NCI-H510A (cell line): ENCODE results near the gene LRP1B.
"Not testable (repeated sequence)": the region's sequence is repeated elsewhere in the genome, so short reads cannot be mapped to it uniquely, and the experiment has no call there.

Source experiments
- DNase-seq: peaks from one replicate; lab custom pipeline; 2025; lab: John Stamatoyannopoulos, UW

LRP1B gene

DNA sequence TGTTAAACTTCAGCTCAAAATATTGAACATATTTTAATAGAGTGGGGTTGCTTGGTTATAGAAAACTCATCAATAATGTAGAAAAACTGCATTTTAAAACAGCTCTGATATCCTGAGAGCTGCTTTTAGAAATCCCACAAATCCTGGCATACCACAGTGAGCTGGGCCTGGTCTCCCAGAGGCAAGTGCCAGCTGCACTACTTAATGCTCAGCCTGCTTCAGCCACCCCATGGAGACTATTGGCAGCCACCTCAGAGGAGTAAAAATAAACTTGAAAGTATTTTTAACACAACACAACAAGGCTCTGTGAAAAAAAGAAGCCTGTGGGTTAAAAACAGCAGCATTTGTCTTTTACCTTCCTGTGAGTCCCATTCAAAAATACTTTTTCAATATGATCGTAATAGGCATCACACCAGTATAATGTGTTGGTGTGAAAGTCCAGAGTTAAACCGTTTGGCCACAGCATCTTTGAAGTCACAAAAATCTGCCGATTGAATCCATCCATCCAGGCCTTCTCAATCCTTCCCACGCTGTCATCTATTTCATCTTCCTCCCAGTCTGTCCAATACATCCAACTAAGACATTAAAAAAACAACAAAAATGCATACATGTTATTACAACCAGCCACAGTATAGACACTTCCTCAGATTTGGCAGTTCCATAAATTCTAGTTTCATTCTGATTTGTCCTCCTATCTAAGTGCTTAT is 1115.3 kb downstream of the LRP1B start:
- DNase-seq = no peak

DNA sequence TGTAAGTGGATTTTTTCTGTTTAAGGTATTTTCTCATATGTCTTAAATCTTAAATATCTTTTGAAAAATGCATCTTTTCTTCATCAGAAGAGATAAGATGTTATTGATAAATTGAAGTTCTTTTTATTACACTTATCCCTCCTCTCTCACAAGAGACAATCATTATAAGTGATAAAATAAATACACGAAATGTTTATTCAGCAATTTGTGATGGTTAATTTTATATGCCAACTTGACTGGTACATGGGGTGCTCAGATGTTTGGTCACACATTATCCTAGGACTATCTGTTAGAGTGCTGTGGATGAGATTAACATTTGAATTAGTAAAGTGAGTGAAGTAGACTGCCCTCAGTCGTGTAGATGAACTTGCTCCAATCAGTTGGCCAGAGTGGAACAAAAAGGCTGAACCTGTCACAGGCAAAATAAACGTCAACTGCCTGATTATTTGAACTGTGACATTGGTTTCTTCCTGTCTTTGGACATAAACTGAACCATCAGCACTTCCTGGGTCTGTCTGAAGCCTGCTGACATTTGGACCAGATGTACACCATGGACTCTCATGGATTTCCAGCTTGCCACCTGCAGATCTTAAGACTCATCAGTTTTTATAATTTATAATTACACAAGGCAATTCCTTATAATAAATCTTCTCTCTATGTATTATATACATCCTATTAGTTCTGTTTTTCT is 1126.7 kb downstream of the LRP1B start:
- DNase-seq = peak; percentile 1

DNA sequence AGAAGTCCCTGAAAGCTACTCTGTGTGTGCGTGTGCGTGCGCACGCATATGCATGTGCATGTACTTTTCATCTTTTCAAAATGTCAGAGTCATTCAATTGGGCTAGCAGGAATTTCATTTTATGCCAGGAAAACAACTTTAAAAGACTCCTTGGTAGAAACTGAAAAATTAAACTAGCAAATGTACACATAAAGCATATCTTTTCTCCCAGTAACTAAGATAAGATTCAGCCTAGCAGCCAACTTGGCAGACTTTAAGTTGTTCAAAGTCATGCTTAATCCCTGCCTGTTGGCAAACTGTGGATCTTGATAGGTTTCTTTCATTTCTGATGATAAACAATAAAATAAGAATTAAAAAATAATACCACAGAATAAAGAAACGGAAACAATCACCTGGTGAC is 1129.1 kb downstream of the LRP1B start:
- no peak for DNase-seq

DNA sequence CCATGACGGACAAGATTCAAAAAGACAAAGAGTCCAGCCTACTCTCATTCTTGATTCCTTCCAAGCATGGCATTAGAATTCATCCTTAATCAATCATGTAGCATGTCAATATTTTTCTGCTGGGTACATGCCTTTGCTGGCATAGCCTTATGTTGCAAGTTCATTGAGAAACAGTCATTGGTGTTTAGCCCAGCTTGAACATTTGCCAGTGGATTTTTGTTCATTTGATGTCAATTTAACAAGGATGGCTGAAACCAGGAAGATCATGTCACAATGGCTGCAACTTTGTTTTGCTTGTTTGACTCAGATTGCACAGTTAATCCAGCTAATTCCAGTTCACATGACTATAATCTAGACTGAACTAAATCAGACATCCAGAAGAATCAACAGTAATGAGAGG is 1132.2 kb downstream of the LRP1B start:
- DNase-seq = no peak

DNA sequence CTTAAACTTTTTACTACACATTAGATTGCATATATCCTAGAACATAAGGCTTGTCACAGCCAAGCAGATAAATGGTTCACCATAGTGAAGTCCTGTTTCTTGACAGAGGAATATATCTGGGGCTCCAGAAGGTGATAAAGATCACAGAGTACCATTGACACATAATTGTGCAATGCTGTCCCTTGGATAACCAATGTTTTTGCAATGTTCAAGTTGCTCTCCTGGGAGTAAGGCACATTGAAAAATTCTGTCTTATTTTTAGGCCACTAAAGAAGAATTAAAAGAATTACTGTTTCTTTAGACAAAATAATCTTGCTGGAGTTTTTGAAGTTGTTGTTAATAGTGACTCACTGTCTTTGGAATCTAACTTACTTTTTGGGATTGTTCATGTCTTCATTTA is 1132.8 kb downstream of the LRP1B start:
- no peak for DNase-seq

DNA sequence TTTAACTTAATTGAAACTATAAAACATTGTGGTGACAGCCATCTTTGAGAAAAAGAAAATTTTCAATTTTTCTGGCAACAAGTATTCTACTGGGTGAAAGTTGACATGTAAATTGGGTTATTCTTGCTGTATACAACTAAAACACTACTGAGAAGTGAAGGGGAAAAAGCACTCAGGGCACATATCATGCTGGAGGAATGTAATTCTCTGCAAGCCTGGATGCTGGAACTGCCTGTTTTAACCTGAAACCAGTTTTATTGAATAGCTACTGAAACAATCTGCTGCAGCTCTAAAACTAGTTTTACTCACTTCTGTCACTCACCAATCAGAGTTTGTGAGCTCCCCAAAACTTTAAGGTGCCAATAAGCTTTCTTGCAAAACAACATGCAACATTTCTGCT is 1136.0 kb downstream of the LRP1B start:
- DNase-seq = no peak

DNA sequence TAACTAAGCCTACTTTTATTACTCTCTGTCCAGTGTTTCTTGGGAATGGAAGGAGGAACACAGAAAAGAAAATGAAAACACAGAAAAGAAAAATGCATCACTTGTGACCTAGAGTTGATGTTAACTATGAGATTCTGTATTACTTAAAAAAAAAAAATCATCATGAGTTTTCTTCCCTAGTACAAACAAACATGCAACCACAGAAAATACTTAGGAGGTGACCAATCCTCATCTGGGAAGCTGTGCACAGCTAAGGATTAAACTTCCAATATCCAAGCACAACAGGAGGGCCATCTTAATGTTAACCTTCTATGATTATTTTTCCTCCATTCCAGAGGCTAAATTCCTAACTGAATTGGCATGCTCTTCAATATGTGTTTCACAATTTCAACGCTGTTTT is 1140.4 kb downstream of the LRP1B start:
- no peak for DNase-seq

DNA sequence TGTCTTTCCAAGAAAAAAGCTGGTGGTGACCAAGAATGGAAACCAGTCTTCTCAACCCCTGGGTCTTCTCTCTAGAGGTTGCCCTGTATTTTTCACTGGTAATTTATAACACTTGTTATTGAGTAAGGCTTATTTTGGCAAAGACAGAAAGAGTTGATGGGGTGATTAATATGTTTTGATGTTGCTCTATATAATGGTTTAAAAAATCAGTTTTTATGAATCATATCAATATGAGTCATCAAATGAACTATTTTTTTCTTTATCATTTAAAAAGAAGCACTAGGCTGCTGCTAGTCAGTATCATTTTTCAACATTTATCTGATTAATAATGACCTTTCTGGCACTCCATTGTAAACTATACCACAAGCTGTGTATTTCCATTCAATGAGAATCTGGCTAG is 1142.2 kb downstream of the LRP1B start:
- DNase-seq = no peak

DNA sequence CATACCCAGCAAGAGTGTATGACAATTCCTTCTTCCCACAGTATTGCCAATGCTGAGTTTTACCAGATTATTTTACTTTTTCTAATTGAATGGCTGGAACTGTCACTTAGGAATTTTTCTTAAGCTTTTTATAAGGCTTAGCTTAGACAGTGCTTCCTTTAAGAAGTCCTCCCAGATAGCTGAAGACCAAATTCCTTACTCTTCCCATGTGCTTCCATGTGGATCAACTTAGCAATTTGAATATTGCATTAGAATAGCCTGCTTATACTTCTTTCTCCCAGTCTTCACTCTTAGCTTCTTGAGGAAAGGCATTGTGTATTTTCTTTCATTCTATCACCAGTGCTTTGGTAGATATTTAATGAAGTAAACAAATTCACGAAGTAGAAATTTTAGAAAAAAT is 1144.4 kb downstream of the LRP1B start:
- no peak for DNase-seq

DNA sequence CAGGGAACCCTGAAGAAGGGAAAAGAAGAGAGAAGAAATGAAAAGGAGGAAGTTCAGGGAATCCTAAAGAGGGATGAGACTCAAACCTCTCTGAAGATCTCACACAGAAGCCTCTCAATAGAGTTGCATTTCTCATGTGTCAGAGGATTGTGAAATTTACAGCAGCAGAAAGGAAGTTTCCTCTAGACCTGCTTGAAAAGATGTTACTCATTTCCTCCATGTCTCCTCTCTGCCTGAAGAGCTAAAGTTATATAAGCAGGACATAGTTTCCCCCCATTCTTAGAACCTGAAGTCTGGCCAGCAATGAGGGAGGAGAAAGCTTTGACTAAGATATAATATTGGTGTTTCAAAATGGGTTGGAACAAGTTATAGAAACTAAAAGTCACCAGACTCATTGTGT is 1155.6 kb downstream of the LRP1B start:
- no peak for DNase-seq

DNA sequence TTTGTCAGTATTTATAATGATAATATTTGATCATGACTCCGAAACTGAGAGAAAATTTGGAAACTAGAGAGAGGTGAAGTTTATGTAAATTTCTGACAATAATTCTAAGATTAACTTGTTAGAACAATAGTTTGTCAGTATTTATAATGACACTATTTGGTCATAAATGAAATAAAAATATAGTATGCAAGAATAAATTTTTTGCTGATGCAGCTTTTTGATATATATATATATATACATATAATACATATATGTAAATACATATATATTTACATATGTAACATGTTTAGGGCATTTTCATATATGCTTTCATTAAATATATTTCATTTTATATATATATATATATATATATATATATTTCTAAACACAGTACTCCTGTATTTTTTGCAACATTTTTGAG is 1158.1 kb downstream of the LRP1B start:
- DNase-seq = no peak

DNA sequence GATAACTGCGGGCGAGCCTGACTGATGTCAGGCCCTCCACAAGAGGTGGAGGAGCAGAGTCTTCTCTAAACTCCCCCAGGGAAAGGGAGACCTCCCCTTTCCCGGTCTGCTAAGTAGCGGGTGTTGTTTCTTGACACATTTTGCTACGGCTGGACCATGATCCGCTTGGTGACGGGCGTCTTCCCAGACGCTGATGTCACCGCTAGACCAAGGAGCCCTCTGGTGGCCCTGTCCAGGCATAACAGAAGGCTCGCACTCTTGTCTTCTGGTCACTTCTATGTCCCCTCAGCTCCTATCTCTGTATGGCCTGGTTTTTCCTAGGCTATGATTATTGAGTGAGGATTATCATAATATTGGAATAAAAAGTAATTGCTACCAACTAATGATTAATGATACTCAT is 1166.5 kb downstream of the LRP1B start:
- not testable (repeated sequence) for DNase-seq

DNA sequence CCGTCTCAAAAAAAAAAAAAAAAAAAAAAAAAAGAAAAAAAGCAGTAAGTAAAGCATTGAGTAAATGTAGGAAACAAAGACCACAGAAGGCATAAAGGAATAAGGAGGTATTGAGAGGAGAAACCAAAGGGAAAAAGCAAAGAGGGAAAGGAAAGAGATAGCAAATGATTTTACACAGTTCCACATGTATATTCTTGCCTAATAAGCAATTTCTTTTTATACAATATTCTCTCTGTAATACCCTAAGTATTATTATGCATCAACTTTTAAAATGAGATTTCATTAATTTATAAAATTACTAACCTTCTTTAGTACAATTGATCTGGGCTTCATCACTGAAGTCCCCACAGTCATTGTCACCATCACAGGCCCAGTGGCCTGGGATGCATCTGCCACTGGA is 1180.9 kb downstream of the LRP1B start:
- no peak for DNase-seq

DNA sequence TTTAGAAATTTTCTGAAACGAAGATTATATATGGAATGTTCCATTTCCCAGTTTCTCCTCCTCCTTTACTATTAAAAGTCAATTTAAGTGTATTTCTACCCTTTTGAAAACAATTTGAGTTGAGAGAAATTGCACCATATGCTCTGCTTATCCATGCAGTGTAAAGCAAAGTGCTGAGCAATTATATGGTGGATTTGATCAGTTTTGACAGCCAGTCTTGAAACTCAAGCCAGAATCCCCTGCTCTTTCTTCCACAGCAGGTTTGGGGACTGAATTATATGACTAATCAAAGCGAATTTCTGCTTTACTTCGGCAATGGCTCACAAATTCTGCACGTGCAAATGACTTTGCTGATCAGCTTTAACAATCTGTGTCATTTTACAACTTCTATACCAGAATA is 1183.6 kb downstream of the LRP1B start:
- no peak for DNase-seq

DNA sequence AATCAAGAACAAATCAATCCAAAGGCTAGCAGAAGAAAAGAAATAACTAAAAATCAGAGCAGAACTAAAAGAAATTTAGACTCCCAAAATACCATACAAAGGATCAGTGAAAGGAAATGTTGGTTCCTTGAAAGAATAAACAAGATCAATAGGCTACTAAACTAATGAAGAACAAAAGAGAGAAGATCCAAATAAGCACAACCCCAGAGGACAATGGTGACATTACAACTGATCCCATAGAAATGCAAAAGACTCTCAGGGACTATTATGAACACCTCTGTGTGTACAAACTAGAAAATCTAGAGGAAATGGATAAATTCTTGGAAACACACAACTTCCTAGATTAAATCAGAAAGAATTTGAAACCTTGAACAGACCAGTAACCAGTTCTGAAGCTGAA is 1186.9 kb downstream of the LRP1B start:
- DNase-seq = no peak

DNA sequence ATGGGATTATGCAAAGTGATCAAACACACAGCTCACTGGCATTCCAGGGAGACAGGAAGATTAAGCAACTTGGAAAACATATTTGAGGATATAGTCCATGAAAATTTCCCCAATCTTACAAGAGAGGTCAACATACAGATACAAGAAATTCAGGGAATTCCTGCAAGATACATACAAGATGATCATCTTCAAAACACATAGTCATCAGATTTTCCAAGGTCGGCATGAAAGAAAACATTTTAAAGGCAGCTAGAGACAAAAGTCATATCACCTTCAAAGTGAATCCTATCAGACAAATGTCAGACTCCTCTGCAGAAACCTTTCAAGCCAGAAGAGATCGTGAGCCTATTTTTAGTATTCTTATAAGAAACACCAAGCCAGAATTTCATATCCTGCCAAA is 1188.5 kb downstream of the LRP1B start:
- DNase-seq = no peak

DNA sequence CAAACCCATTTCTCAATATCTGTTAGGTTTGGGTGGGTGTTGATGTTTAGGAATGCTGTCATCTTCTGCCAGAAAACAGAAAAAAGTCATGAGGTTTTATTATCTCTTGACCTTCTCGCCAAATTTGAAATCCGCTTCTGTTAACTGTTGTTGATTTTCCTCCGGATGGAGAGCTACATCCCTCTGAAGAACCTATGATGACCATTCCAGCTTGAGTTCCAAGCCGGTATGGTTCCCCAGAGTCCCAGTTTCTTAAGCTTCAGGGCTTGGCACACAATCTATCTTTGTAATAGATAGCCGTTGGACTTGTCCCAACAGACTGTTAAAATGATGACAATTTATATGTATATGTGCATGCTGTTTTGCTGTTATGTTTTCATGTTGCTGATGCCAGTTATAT is 1201.0 kb downstream of the LRP1B start:
- DNase-seq = no peak

DNA sequence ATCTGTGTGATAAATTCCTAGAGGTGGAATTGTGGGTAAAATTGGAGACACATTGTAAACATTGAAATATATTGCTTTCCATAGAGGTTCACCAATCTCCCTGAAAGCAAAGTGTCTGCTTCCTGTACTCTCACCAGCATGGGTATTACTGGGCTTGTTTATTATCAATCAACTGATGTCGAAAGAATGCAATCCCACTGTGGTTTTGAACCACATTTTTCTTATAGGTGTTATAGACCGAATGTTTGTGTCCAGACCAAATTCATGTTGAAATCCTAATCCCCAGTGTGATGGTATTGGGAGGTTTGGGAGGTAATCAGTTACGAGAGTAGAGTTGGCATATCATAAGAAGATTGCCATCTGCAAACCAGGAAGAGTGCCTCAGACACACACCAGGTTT is 1212.4 kb downstream of the LRP1B start:
- DNase-seq = no peak

DNA sequence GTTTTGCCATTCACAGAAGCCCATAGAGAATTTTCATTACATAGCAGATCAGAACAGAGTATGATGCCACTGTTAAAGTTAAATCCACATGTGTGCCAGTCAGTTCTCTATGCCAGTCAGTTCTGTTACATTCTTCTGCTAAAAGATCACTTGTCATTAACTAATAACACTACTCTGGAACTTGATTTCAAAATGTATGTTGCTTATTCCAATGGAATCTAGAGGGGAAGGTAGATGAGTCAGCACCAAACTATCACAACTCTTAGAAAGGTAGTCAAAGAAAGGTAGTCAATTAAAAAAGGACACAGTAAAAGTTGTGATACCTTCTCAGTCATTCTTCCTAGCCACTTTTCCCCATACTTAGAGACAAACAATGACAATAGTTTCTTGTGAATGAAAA is 1214.4 kb downstream of the LRP1B start:
- no peak for DNase-seq

DNA sequence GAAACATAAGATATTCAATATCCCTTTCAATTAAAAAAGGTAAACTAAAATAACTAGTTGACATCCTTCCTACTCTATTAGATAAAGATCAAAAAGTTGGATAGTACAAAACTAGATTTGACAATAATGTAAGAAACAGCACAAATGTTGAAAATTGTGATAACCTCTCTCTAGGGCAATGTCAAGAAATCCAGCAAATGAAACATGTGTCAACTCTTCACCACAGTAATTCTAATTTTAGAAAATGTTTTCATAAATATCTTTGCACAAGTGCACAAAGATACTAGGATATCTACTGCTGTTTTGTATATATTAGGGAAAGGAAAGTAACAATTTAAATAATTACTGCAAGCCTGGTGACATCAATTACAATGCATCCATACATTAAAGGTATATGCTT is 1220.1 kb downstream of the LRP1B start:
- no peak for DNase-seq

DNA sequence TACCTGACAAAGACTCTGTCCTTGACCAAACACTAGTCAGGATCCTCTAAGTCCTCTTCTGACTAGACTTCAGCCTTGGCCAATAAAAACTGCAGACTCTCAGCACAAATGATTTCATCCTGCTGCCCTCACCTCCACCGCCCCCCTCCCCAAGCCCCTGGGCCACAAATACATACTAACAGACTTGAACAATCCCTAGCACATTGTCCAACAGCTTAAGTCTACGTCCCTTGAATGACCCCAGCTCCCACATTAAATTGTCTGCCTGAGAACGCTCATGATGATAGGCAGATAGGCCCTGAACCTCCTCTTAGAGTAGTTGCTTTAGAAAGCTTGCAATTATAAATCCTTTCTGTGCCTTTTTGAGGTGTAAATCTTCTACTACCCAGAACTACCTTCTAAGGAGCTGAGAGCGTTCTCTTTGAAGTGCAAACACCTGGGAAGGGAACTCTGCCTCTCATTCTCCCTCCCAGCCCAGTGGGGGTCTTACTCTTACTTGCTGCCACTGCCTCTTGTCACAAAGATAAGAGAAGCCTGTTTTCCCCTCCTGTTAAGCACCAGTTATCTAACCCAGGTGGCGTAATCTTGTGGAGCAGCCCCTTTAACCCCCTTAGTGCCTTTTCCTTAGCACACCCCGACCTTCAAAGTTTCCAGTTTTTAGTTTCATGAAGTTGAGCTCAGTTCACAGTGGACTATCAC is 1225.6 kb downstream of the LRP1B start:
- no peak for DNase-seq

DNA sequence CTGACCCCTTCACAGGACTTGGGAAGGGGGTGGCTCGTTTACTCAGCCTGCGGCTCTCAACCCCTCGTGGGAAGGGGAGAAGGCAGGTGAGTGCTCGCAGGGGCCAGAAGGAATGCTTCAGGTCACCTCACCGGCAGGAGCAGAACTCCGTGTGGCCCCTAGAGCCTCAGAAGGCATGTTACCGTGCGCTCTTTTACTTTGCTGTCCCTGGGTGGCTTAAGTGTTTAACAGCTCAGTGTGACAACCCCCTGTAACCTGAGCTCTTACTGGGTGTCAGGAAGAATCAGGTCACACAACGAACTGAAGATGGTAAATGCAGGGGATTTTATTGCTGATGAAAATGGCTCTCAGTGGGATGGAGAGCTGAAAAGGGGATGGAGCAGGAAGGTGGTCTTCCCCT is 1235.4 kb downstream of the LRP1B start:
- peak; percentile 48 for DNase-seq

DNA sequence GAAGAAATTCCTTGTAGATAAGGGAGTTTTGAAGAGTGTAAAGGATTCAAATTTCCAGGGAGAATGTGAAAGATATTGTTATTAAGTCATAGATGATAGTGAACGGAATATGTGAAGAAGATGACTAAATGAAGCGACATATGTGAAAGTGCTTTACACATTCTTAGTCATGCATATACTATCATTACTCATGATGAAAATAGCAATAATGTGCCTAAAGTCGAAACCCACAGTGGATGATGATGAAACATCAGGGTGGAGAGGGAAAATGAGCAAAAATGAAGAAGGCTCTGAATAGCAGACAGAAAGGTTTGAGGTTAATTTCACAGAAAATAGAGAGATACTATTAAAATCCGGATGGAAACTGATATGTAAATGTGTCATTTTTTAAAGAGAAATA is 1237.1 kb downstream of the LRP1B start:
- no peak for DNase-seq
